HCEC 1CT (cell line): ENCODE results near the gene GAB2.

Experiments used
- DNase-seq: peaks from one replicate; pipeline ENCODE4 v3.0.0-alpha.2; 2017

GAB2 gene

DNA sequence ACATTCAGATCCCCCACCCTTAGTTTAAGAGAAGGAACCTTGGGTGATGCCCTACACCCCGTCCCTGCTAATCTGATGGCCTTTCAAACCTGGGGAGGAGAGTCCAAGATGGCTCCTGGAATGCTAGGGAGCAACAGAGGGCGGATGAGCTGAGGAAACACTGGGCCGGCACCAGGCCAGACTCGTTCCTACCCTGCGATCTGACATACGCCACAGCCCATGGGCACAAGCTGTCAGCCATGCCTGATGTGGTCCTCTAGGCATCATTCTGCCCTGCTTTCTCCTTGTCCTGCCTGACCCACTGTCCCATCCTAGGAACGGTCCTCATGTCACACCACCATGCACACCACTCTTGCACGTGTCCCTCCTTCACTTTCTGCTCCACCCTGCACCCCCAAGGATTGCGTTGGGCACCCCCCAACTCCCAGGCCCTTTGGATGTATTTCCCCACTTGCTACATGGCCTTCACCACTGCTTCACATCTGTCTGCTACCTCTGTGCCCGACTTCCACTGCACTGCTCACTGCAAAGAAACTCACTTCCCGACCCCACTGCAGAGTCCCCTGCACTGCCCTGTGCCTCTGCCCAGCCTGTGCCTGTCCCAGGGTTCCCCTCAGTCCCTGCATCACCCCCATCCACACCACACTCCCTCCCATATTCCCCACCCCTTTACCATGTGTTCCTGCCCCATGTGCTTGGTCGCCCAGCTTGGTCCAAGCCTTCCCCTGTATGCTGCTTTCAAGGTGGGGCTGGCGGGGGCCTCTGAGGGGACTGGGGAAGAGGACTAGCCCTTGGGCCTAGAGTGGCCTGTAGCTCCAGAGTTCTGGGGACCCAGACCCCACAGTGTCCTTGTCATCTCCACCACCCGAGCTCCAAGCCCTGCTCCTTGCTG, 199.7 kb downstream of the GAB2 start:
- DNase-seq: no peak

DNA sequence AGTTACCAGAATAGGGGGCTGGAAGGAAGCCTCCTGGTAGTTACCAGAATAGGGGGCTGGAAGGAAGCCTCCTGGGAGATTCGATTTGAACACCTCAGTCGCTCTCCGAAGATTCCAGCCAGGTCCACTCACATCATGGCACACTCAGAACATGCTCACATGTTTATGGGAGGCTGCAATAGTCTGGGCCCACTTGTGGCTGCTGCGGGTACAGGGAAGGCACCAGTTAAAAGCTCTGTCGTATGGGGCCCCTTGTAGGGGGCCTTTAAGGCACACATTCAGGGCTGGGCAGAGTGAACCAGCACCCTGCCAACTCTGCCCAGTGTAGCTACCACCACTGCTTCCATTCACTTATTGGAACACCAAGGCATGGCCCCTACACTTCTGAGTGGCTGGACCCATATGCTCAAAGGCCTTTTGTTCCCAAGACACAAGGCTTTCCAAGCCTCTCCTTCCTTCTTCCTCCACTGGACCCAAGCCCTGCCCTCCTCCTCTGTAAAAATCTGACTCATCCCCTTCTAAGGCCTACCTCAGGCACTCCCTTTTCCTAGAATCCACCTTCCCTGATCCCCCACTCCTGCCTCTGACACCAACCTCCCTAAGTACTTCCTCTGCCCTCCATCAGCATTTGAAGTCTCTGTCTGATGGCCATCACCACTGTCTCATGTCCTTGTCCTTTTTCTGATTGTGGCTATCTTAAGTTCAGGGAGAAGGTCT, 200.9 kb downstream of the GAB2 start:
- peak; percentile 8 for DNase-seq

- DNase-seq: no peak
These were observed 201.6 kb downstream of the GAB2 start for GRCh38 chr11:78216021-78216420.

- no peak for DNase-seq
These were observed 203.1 kb downstream of the GAB2 start for GRCh38 chr11:78214331-78215194.

DNA sequence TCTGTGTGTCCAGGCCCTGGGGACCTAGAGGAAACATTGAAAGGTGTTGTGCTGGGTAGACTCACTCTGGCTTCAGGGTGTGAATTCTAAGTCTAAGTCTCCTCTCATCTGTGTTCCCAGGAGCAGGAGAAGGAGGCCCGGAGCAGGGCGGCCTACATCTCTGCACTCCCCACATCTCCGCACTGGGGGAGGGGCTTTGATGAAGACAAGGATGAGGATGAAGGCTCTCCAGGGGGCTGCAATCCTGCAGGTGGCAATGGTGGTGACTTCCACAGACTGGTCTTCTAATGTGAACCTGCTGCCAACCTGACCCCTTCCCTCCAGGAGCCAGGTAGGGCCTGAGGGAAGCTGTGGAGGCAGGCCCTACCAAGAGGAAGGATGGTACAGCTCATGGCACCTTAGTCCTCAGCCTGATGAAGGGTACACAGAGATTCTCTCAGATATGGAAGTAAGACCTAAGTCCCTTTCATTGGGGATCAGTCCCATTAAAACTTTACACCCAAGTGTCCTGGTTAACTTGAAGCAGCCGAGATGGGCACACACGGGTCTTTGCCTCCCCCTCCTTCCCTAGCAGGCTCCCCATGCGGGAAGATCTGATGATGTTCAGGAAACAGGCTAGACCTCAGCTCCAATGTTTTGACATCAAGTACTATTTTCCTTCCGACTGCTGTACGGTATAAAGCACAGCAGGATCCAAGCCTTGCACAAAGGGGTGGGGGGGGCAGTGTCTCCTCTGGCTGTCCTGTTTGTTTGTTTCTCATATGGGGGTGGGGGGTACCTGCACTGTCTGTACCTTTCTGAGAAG, 203.9 kb downstream of the GAB2 start:
- no peak for DNase-seq

DNA sequence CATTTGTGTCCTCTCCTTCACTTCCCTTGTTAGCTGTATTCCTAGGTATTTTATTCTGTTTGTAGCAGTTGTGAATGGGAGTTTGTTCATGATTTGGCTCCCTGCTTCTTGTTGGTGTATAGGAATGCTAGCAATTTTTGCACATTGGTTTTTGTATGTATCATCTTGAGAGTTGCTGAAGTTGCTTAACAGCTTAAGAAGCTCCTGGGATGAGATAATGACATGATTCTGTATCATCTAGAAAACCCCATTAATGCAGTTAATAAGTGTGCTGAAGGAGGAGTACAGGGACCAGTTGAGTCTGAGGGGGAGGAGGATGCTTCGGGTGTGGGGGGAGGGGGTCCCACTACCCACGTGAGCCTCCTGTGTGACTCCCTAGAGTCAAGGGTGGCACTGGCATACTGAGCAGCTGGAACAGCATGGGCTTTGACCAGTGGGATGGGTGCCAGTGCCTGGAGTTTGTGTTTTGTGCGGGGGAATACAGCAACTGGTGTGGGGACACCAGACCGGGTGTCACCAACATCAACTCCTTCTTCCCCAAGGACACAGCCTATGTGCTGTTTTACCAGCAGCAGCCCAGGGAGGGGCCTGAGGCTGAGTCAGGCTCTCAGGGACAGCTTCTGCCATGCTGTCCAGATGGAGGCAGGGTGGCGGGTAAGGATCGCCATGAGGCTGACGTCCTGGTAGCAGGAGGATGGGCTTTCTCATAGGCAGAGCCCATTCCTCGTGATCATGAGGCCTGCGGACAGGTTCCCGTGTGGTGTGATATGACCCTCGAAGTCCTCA, 204.8 kb downstream of the GAB2 start:
- DNase-seq: no peak

DNA sequence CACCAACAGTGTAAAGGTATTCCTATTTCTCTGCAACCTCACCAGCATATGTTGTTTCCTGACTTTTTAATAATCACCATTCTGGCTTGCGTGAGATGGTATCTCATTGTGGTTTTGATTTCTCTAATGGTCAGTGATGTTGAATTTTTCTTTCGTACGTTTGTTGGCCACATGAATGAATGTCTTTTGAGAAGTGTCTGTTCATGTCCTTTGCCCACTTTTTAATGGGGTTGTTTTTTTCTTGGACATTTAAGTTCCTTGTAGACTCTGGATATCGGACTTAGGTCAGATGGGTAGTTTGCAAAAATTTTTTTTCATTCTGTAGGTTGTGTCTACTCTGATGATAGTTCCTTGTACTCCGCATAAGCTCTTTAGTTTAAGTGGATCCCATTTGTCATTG, 206.1 kb downstream of the GAB2 start:
- no peak for DNase-seq

GRCh38 chr11:78210000-78210608, 207.5 kb downstream of the GAB2 start:
- DNase-seq: no peak

DNA sequence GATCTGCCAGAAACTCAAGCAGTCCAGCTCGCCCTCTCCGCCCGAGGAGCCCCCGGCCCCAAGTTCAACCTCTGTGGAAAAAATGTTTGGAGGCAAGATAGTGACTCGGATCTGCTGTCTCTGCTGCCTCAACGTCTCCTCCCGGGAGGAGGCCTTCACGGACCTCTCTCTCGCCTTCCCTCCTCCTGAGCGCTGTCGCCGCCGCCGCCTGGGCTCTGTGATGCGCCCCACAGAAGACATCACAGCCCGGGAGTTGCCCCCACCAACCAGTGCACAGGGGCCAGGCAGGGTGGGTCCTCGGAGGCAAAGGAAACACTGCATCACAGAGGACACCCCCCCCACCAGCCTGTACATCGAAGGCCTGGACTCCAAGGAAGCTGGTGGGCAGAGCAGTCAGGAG, 208.1 kb downstream of the GAB2 start:
- no peak for DNase-seq

DNA sequence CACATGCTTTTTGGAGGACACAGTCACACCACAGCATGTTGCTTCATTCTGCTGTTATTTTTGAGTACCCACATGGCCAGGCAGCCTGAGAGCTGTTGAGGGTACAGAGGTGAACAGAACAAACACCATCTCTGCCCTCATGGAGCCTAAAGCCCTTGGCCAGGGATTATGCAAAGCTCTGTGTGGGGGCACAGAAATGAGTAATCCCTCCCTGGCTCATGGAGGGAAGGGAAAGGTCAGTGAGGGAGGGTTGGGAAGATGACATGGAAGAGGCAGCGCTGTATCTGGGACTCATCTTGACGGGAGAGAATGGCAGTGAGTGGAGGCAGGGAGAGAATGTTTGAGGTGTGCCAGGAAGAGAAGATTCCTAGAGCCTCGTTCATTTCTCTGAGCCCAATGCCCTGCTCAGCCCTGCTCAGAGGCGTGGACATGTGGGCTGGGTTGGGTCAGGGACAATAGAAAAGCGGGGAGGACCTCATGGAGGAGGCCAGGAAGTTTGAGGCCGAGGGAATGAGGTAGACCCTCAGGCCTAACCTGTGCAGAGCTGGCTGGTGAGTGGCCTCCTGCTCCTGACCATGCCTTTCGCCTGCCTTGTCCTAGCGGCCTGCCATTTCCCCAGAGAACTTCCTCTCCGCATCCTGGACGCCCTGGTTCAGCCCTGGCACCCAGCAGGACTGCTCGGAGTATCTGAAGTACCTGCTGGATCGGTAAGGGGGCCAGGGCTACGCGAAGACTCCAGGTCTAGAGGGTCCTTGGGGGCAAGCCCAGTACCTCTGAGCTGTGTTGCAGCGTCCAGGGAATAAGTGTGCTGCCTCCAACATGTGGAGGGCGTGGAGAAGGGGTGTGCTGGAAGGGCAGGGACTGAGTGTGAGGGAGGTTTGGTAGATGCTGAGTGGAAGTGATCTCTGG, 209.1 kb downstream of the GAB2 start:
- no peak for DNase-seq

- DNase-seq: no peak
These were observed 209.9 kb downstream of the GAB2 start for GRCh38 chr11:78207532-78208256.

GRCh38 chr11:78205691-78206090, 211.9 kb downstream of the GAB2 start:
- DNase-seq: no peak

DNA sequence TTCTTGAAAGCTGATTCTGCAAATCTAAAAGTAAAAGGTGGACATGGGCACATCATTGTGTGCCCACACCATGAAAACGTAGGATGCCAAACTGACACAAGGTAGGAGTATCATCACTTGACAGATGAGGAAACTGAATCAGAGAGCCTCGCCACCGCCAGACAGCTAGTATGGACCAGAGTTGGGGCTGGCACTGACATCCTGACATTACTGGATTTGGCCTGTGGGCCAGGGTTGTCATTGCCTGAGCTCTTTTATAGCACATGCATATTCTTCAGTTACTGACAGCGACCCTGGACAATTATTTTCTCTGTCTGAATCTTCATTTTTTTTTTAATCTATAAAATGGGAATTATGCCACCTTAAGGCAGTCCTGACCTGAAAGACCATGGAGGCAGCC, 212.4 kb downstream of the GAB2 start:
- DNase-seq: no peak

DNA sequence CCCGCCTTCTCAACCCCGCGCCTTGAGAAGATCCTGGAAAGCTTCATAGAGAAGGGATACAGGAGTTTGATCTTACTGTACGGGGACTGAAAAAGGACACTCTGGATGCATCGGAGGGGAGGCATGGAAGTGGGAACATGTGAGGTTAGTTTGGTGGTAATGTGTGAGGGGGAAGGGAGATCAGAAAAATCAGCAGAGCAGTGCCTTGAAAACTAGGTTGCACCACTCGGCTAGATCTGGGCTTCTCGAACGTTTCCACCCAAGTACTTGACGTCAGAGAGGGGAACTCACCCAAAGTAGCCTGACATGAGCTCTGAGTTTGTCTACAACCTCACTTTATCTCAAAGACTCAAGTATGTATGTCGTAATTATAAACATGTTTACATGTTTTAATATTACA, 214.4 kb downstream of the GAB2 start:
- no peak for DNase-seq

DNA sequence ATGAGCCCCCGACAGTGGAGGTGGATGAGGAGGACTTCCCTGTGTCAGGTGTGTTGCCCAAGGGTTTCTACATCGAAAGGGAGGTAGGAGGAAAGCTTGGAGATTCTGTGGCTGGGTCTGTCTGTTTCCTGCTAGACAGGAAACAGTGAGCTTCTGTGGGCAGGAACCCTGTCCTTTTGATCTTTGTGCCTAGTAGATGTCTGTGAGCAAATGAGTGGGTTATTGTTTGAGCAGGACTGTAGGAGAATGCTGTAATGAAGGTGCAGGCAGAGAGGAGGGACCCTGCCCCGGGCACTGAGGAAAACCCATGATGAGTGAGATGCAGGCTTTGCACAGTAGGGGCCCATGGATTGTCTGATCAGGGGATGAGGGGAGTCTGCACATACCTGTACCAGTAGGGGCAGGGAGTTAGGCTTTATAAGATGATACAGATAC, 214.9 kb downstream of the GAB2 start:
- DNase-seq: no peak

GRCh38 chr11:78201096-78201818, 216.4 kb downstream of the GAB2 start:
- DNase-seq: no peak

DNA sequence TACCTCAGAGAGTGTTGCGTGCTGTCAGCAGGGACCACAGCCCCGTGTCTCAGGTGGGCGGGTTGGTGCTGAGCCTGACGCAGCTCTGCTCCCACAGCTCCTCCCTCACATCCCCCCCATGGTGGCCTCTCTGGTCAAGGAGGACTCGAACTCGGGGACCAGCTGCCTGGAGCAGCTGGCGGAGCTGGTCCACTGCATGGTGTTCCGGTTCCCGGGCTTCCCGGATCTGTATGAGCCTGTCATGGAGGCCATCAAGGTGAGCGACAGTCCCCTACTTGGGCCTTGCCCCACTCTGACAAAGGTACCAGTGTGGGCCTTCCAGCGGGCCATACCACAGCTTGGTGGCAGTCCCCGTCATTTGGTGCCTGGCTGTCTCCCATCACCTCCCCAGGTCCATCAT, 217.1 kb downstream of the GAB2 start:
- DNase-seq: no peak

DNA sequence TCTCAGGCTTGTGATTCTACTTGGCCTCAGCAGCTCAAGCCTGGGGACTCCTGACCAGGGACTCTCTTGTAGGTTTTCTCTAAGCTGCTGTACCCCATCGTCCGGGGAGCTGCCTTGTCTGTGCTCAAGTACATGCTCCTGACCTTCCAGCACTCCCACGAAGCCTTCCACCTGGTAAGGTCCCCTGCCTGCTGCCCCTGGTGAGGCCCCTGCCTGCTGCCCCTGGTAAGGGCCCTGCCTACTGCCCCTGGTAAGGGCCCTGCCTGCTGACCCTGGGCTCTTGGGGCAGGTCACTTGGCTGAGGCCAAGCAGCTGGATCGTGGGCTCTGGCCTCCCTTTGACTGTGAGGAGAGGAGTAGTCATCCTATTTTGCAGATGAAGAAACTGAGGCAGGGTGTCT, 217.6 kb downstream of the GAB2 start:
- no peak for DNase-seq

GRCh38 chr11:78199653-78200015, 218.0 kb downstream of the GAB2 start:
- no peak for DNase-seq
